ENCODE results near the gene ZMIZ1. TPM values are rescaled to one million over a fixed set of nuclear protein-coding genes. Genes with fewer than 3 reads are reported as not detected.

Gene ZMIZ1
- polyA plus RNA-seq, 1 experiment, result 7.6 TPM

- Histone ChIP-seq H3K4me3 (ENCODE audit: low read depth, low read length) (no peak overlapping the region), H3K27me3 (ENCODE audit: control insufficient read depth, insufficient read depth, low read length) (peaks cover 9% of the 10 kb centered on the region), H3K9me3 (ENCODE audit: control insufficient read depth, insufficient read depth, low read length) (no peaks in the 10 kb centered on the region), H3K27ac (ENCODE audit: low read depth, low read length) (no peak overlapping the region)
- TF ChIP-seq CTCF (IDR thresholded peaks at IDR 0.05; ENCODE audit: low read depth, low read length), result no peak
- POLR2A ChIA-PET, result no interaction called here
- no peak for DNase-seq (ENCODE audit: low read depth, low spot score)
- CTCF ChIA-PET, result no interaction called here
These were observed 5.7 kb upstream of the ZMIZ1 start for GRCh38 chr10:79063071-79063491.

- H3K27ac ChIP-seq (ENCODE audit: low read depth, low read length), result no peak overlapping the region
- CTCF ChIA-PET, result interaction anchor here (0.9 kb wide), 1 partner anchor 132 kb away, joined by 3 read pairs; no protein-coding TSS in a partner anchor
- H3K27me3 ChIP-seq (ENCODE audit: control insufficient read depth, insufficient read depth, low read length), result peaks cover 7% of the 10 kb centered on the region
- no peak for DNase-seq (ENCODE audit: low read depth, low spot score)
- POLR2A ChIA-PET, result no interaction called here
- no peak overlapping the region for H3K4me3 ChIP-seq (ENCODE audit: low read depth, low read length)
- no peaks in the 10 kb centered on the region for H3K9me3 ChIP-seq (ENCODE audit: control insufficient read depth, insufficient read depth, low read length)
- TF ChIP-seq CTCF (IDR thresholded peaks at IDR 0.05; ENCODE audit: low read depth, low read length), result no peak
These were observed 4.9 kb upstream of the ZMIZ1 start for GRCh38 chr10:79063661-79064492.

- CTCF ChIA-PET, result interaction anchor here (0.9 kb wide), 1 partner anchor 131 kb away, joined by 3 read pairs; no protein-coding TSS in a partner anchor
- Histone ChIP-seq H3K9me3 (ENCODE audit: control insufficient read depth, insufficient read depth, low read length) (no peaks in the 10 kb centered on the region; the same call in 1 of the 2 replicates), H3K4me3 (ENCODE audit: low read depth, low read length) (no peak overlapping the region), H3K27me3 (ENCODE audit: control insufficient read depth, insufficient read depth, low read length) (peaks cover 5% of the 10 kb centered on the region), H3K27ac (ENCODE audit: low read depth, low read length) (no peak overlapping the region)
- TF ChIP-seq CTCF (IDR thresholded peaks at IDR 0.05; ENCODE audit: low read depth, low read length), result no peak
- POLR2A ChIA-PET, result no interaction called here
- DNase-seq (ENCODE audit: low read depth, low spot score), result no peak
These were observed 3.6 kb upstream of the ZMIZ1 start for GRCh38 chr10:79065091-79065551.

- ChIA-PET CTCF (interaction anchor here (0.8 to 1.6 kb wide), 3 partner anchors 130 to 1019 kb away, joined by 3 to 7 read pairs (median 4); no protein-coding TSS in a partner anchor), POLR2A (interaction anchor here (2.0 kb wide), 1 partner anchor 92 kb away, joined by 10 read pairs; no protein-coding TSS in a partner anchor)
- peaks cover 2% of the 10 kb centered on the region for H3K27me3 ChIP-seq (ENCODE audit: control insufficient read depth, insufficient read depth, low read length)
- no peaks in the 10 kb centered on the region; the same call in 1 of the 2 replicates for H3K9me3 ChIP-seq (ENCODE audit: control insufficient read depth, insufficient read depth, low read length)
- no peak for TF ChIP-seq CTCF (IDR thresholded peaks at IDR 0.05; ENCODE audit: low read depth, low read length)
- no peak for DNase-seq (ENCODE audit: low read depth, low spot score)
- no peak overlapping the region for H3K4me3 ChIP-seq (ENCODE audit: low read depth, low read length)
- no peak overlapping the region for H3K27ac ChIP-seq (ENCODE audit: low read depth, low read length)
These were observed 2.9 kb upstream of the ZMIZ1 start for GRCh38 chr10:79065853-79066252.
